Activated CD8-positive, alpha-beta T cell treated with anti-CD3 and anti-CD28 coated beads for 36 hours (primary cell): Measurements from ENCODE around the gene AACS. TPM values are rescaled to one million over a fixed set of nuclear protein-coding genes. Genes with fewer than 3 reads are reported as not detected.

ENCODE experiments used
- ATAC-seq: fragments of 200-7000 bp; cut with Tn5 transposase; one replicate; pipeline ENCODE4 v1.10.0; 2021; ENCODE audit warnings: mild to moderate bottlenecking, moderate library complexity
- CTCF ChIA-PET: fragments of 350-600 bp; sonication (Branson Sonifier 250); formaldehyde crosslinking; loops from one replicate; lab custom pipeline; 2021; ENCODE audit warnings: antibody characterized with exemption; lab: Charles Lee
- POLR2A ChIA-PET: fragments of 350-600 bp; sonication (Branson Sonifier 250); formaldehyde crosslinking; loops from one replicate; lab custom pipeline; 2021; ENCODE audit warnings: antibody characterized with exemption; lab: Charles Lee
- DNase-seq: peaks from one replicate; pipeline ENCODE4 v3.0.0-alpha.2; 2020
- H3K27ac Mint-ChIP-seq: one replicate; pipeline ENCODE4 v1.8.0; 2021; ENCODE audit warnings: mild to moderate bottlenecking, mixed read lengths
- H3K27me3 Mint-ChIP-seq: one replicate; pipeline ENCODE4 v1.8.0; 2021; ENCODE audit warnings: mixed read lengths
- H3K36me3 Mint-ChIP-seq: one replicate; pipeline ENCODE4 v1.8.0; 2021; ENCODE audit warnings: low read depth, mixed read lengths
- H3K4me1 Mint-ChIP-seq: one replicate; pipeline ENCODE4 v1.8.0; 2021; ENCODE audit warnings: low read depth, mixed read lengths
- H3K4me3 Mint-ChIP-seq: one replicate; pipeline ENCODE4 v1.8.0; 2021; ENCODE audit warnings: mild to moderate bottlenecking, moderate library complexity, mixed read lengths
- H3K9me3 Mint-ChIP-seq: one replicate; pipeline ENCODE4 v1.8.0; 2021; ENCODE audit warnings: mixed read lengths
- CTCF ChIP-seq: fragments of 200-600 bp; IDR thresholded peaks from one replicate; pipeline ENCODE4 v1.8.0; 2022; ENCODE audit warnings: antibody characterized with exemption, mild to moderate bottlenecking
- intact Hi-C: fragments of 100-400 bp; cut with micrococcal nuclease; formaldehyde crosslinking; loops from one replicate; pipeline ENCODE4 v1.10.0; 2022
- total RNA-seq, 2 experiments: library from RNA; stranded (reverse); gene quantifications; one replicate each; pipeline ENCODE4 v1.2.3, GENCODE V29; 2021

The AACS gene
- total RNA-seq, 2 experiments from 2014 or later: 15.7 to 17.6 TPM

DNA sequence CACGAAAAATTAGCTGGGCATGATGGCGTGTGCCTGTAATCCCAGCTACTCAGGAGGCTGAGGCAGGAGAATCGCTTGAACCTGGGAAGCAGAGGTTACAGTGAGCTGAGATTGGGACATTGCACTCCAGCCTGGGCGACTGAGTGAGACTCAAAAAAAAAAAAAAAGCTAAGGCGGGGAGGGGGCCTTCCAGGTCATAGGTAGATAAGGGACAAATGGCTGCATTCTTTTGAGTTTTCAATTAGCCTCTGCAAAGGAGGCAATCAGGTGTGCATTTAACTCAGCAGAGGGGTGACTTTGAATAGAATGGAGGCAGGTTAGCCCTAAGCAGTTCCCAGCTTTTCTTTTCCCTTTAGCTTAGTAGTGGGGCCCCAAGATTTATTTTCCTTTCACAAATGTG is 743 bp upstream of the AACS start:
- TF ChIP-seq CTCF: no peak
- ATAC-seq (no peak), DNase-seq (no peak)
- Mint-ChIP-seq H3K4me1 (peaks cover 13% of the 10 kb centered on the region), H3K4me3 (peak overlapping the region; percentile 82), H3K27ac (no peak overlapping the region), H3K36me3 (no peaks in the 10 kb centered on the region), H3K9me3 (no peaks in the 10 kb centered on the region), H3K27me3 (no peaks in the 10 kb centered on the region)
- CTCF ChIA-PET: interaction anchor here (0.9 to 1.5 kb wide), 2 partner anchors 9 to 15 kb away, joined by 3 to 4 read pairs; no protein-coding TSS in a partner anchor
- intact Hi-C loops: no loop called here
- POLR2A ChIA-PET: interaction anchor here (1.1 to 1.2 kb wide), 2 partner anchors 15 to 70 kb away, joined by 3 to 4 read pairs; no protein-coding TSS in a partner anchor

GRCh38 chr12:125065919-125066570 is 810 bp downstream of the AACS start:
- Mint-ChIP-seq H3K4me1 (peaks cover 13% of the 10 kb centered on the region), H3K27me3 (no peaks in the 10 kb centered on the region), H3K9me3 (no peaks in the 10 kb centered on the region), H3K27ac (peak overlapping the region; percentile 42), H3K4me3 (peak overlapping the region; percentile 82), H3K36me3 (no peaks in the 10 kb centered on the region)
- ChIA-PET POLR2A (no interaction called here), CTCF (interaction anchor here (0.9 kb wide), 1 partner anchor 73 kb away, joined by 3 read pairs; no protein-coding TSS in a partner anchor)
- DNase-seq: no peak
- no peak for TF ChIP-seq CTCF
- intact Hi-C loops: no loop called here
- ATAC-seq: no peak

- intact Hi-C loops: no loop called here
- H3K4me3 Mint-ChIP-seq: no peak overlapping the region
- no peak for ATAC-seq
These were observed 3.2 kb downstream of the AACS start for GRCh38 chr12:125068391-125068790.

GRCh38 chr12:125069616-125070015 is 4.4 kb downstream of the AACS start:
- POLR2A ChIA-PET: interaction anchor here (0.8 kb wide), 1 partner anchor 11 kb away, joined by 3 read pairs; no protein-coding TSS in a partner anchor
- H3K4me3 Mint-ChIP-seq: no peak overlapping the region
- peaks cover 11% of the 10 kb centered on the region for H3K4me1 Mint-ChIP-seq
- ATAC-seq (no peak), DNase-seq (no peak)
- H3K27ac Mint-ChIP-seq: no peak overlapping the region
- no peaks in the 10 kb centered on the region for H3K9me3 Mint-ChIP-seq
- intact Hi-C loops: no loop called here
- no peak for TF ChIP-seq CTCF
- H3K36me3 Mint-ChIP-seq: peaks cover 4% of the 10 kb centered on the region
- H3K27me3 Mint-ChIP-seq: no peaks in the 10 kb centered on the region
- CTCF ChIA-PET: no interaction called here

More at GRCh38 chr12:125068391-125068790, 3.2 kb downstream of the AACS start:
- CTCF ChIA-PET: no interaction called here
- Mint-ChIP-seq H3K36me3 (peaks cover 2% of the 10 kb centered on the region), H3K4me1 (peaks cover 15% of the 10 kb centered on the region), H3K27me3 (no peaks in the 10 kb centered on the region), H3K9me3 (no peaks in the 10 kb centered on the region), H3K27ac (no peak overlapping the region)
- no peak for DNase-seq
- TF ChIP-seq CTCF: no peak
- POLR2A ChIA-PET: no interaction called here

- ATAC-seq: no peak
- Mint-ChIP-seq H3K27ac (no peak overlapping the region), H3K27me3 (no peaks in the 10 kb centered on the region), H3K9me3 (no peaks in the 10 kb centered on the region), H3K36me3 (peaks cover 4% of the 10 kb centered on the region), H3K4me1 (peaks cover 9% of the 10 kb centered on the region), H3K4me3 (no peak overlapping the region)
- DNase-seq: no peak
- intact Hi-C loops: no loop called here
- CTCF ChIA-PET: no interaction called here
- POLR2A ChIA-PET: interaction anchor here (0.8 to 1.4 kb wide), 2 partner anchors 11 to 159 kb away, joined by 3 read pairs; no protein-coding TSS in a partner anchor
- TF ChIP-seq CTCF: no peak
These were observed 4.9 kb downstream of the AACS start for GRCh38 chr12:125070112-125070511.
